H1 (cell line): Measurements from ENCODE around the gene FCRL6. TPM values are rescaled to one million over a fixed set of nuclear protein-coding genes. Genes with fewer than 3 reads are reported as not detected.
A peak's percentile ranks its signal among the peaks of the same experiment; 100 is the strongest.

Experiments
- CTCF ChIA-PET: fragments of 300-600 bp; sonication (Branson Sonifier 250); formaldehyde crosslinking; loops from one replicate; lab custom pipeline; 2021; ENCODE audit not compliant: partially characterized antibody; lab: Charles Lee
- POLR2A ChIA-PET: fragments of 300-600 bp; sonication (Branson Sonifier 250); formaldehyde crosslinking; loops from one replicate; lab custom pipeline; 2021; ENCODE audit warnings: inconsistent platforms; ENCODE audit not compliant: partially characterized antibody; lab: Charles Lee
- DNase-seq, 2 experiments: peaks; one replicate each; pipeline versions ENCODE4 v3.0.0 to v3.0.0-alpha.2; 2010 to 2022; ENCODE audit warnings: low spot score in 2 of 2, low read depth in 1 of 2, mixed read lengths in 1 of 2
- FAIRE-seq: peaks from 2 replicates; lab custom pipeline; 2011; peaks lifted over from hg19 to GRCh38; lab: Jason Lieb, UNC
- H2AFZ ChIP-seq: 2 replicates; pipeline ENCODE4 v1.8.1; 2012; ENCODE audit warnings: low read length, inconsistent platforms
- H2AK5ac ChIP-seq: 2 replicates; pipeline ENCODE4 v1.6.1; 2013; ENCODE audit warnings: low read depth, low read length
- H2BK120ac ChIP-seq: replicated peaks from 2 replicates; pipeline ENCODE3; 2013; ENCODE audit warnings: low read depth, low read length, inconsistent platforms
- H2BK12ac ChIP-seq: 2 replicates; pipeline ENCODE4 v1.6.1; 2013; ENCODE audit warnings: low read depth, low read length
- H2BK15ac ChIP-seq: 2 replicates; pipeline ENCODE4 v1.6.1; 2013; ENCODE audit warnings: low read length
- H2BK20ac ChIP-seq: 2 replicates; pipeline ENCODE4 v1.6.1; 2013; ENCODE audit warnings: low read length
- H2BK5ac ChIP-seq: 2 replicates; pipeline ENCODE4 v1.6.1; 2013; ENCODE audit warnings: low read depth, low read length
- H3K14ac ChIP-seq: 2 replicates; pipeline ENCODE4 v1.6.1; 2013; ENCODE audit warnings: inconsistent platforms; ENCODE audit not compliant: insufficient read length
- H3K18ac ChIP-seq: 2 replicates; pipeline ENCODE4 v1.6.1; 2013; ENCODE audit warnings: low read length; ENCODE audit errors: extremely low read depth
- H3K23ac ChIP-seq: 2 replicates; pipeline ENCODE4 v1.6.1; 2013; ENCODE audit warnings: inconsistent platforms; ENCODE audit not compliant: insufficient read length
- H3K23me2 ChIP-seq: 2 replicates; pipeline ENCODE4 v1.6.1; 2013; ENCODE audit warnings: low read depth, low read length
- H3K27ac ChIP-seq: 2 replicates; pipeline ENCODE4 v1.6.1; 2011; ENCODE audit warnings: low read depth, low read length, inconsistent platforms
- H3K27me3 ChIP-seq, 4 experiments: replicated peaks in 1 of 4; 1 replicate in 1 of 4; 2 replicates in 3 of 4; pipeline versions ENCODE4 v1.6.1 to v1.8.1; 2011 to 2013; ENCODE audit warnings: low read length in 3 of 4, mild to moderate bottlenecking in 3 of 4, inconsistent platforms in 2 of 4, mixed read lengths in 2 of 4, moderate library complexity in 1 of 4; ENCODE audit not compliant: control insufficient read depth in 3 of 4, insufficient read depth in 3 of 4; ENCODE audit errors: extremely low read depth in 1 of 4
- H3K36me3 ChIP-seq, 4 experiments: 2 replicates each; pipeline versions ENCODE4 v1.6.1 to v1.8.1; 2011 to 2013; ENCODE audit warnings: mild to moderate bottlenecking in 4 of 4, low read length in 3 of 4, moderate library complexity in 2 of 4, control low read depth in 1 of 4, inconsistent platforms in 1 of 4; ENCODE audit not compliant: insufficient read depth in 4 of 4, control insufficient read depth in 2 of 4
- H3K4ac ChIP-seq: replicated peaks from 2 replicates; pipeline ENCODE3; 2013; ENCODE audit warnings: low read length, low read depth, mixed read lengths, inconsistent platforms; ENCODE audit not compliant: insufficient read length
- H3K4me1 ChIP-seq, 4 experiments: replicated peaks in 1 of 4; 1 replicate in 1 of 4; 2 replicates in 3 of 4; pipeline versions ENCODE4 v1.6.1 to v1.8.1; 2011 to 2013; ENCODE audit warnings: low read length in 3 of 4, inconsistent platforms in 2 of 4, mixed read lengths in 1 of 4; ENCODE audit not compliant: insufficient read depth in 4 of 4, control insufficient read depth in 3 of 4
- H3K4me2 ChIP-seq, 2 experiments: 2 replicates each; pipeline versions ENCODE4 v1.6.1 to v1.8.1; 2011 to 2013; ENCODE audit warnings: low read depth in 2 of 2, low read length in 2 of 2, control low read depth in 1 of 2, inconsistent platforms in 1 of 2, mild to moderate bottlenecking in 1 of 2; ENCODE audit not compliant: insufficient read depth in 1 of 2
- H3K4me3 ChIP-seq, 4 experiments: fragments of 200-600, 300-600 bp in 1 of 4; sonication (generic), shearing (Covaris generic), sonication (Bioruptor Twin) in 1 of 4; 2 replicates each; pipeline versions ENCODE4 v1.5.1 to v1.8.1; 2011 to 2016; ENCODE audit warnings: low read length in 4 of 4, low read depth in 3 of 4, control low read depth in 2 of 4, inconsistent platforms in 2 of 4, mild to moderate bottlenecking in 2 of 4, mixed read lengths in 1 of 4, moderate library complexity in 1 of 4; ENCODE audit not compliant: insufficient read depth in 2 of 4; ENCODE audit errors: extremely low read depth in 1 of 4
- H3K56ac ChIP-seq: replicated peaks from 2 replicates; pipeline ENCODE3; 2013; ENCODE audit warnings: low read depth, mild to moderate bottlenecking, mixed read lengths, low read length, inconsistent platforms; ENCODE audit not compliant: insufficient read length
- H3K79me1 ChIP-seq: 2 replicates; pipeline ENCODE4 v1.6.1; 2013; ENCODE audit warnings: low read depth, low read length, control low read depth
- H3K79me2 ChIP-seq, 2 experiments: 2 replicates each; pipeline versions ENCODE4 v1.6.1 to v1.8.1; 2012 to 2013; ENCODE audit warnings: low read length in 2 of 2, mild to moderate bottlenecking in 2 of 2, inconsistent platforms in 1 of 2; ENCODE audit not compliant: insufficient read depth in 2 of 2, control insufficient read depth in 1 of 2
- H3K9ac ChIP-seq, 4 experiments: replicated peaks in 1 of 4; 1 replicate in 1 of 4; 2 replicates in 3 of 4; pipeline versions ENCODE4 v1.6.1 to v1.8.1; 2011 to 2013; ENCODE audit warnings: low read depth in 3 of 4, low read length in 3 of 4, control low read depth in 2 of 4, mild to moderate bottlenecking in 2 of 4, moderate library complexity in 2 of 4, inconsistent platforms in 1 of 4; ENCODE audit errors: extremely low read depth in 1 of 4
- H3K9me3 ChIP-seq, 2 experiments: 2 replicates each; pipeline versions ENCODE4 v1.6.1 to v1.8.1; 2012 to 2013; ENCODE audit warnings: mild to moderate bottlenecking in 2 of 2, moderate library complexity in 2 of 2, control low read depth in 1 of 2, inconsistent platforms in 1 of 2, low read depth in 1 of 2, low read length in 1 of 2, mixed read lengths in 1 of 2; ENCODE audit not compliant: insufficient read depth in 2 of 2
- H4K20me1 ChIP-seq, 2 experiments: replicated peaks in 1 of 2; 2 replicates each; pipeline versions ENCODE3 to v1.8.1; 2011 to 2013; ENCODE audit warnings: inconsistent platforms in 2 of 2, low read length in 2 of 2, mild to moderate bottlenecking in 1 of 2; ENCODE audit not compliant: insufficient read depth in 2 of 2, control insufficient read depth in 1 of 2
- H4K5ac ChIP-seq: 2 replicates; pipeline ENCODE4 v1.6.1; 2013; ENCODE audit warnings: low read length, low read depth, mixed read lengths, inconsistent platforms; ENCODE audit not compliant: insufficient read length
- H4K8ac ChIP-seq: 2 replicates; pipeline ENCODE4 v1.8.0; 2013; ENCODE audit warnings: mild to moderate bottlenecking, moderate library complexity, low read length, inconsistent platforms; ENCODE audit not compliant: insufficient read depth; ENCODE audit errors: extremely low read depth
- H4K91ac ChIP-seq: replicated peaks from 2 replicates; pipeline ENCODE3; 2013; ENCODE audit warnings: low read length, mixed read lengths, inconsistent platforms; ENCODE audit not compliant: insufficient read length
- CTCF ChIP-seq, 3 experiments: IDR thresholded peaks; 1 replicate in 2 of 3; 2 replicates in 1 of 3; pipeline versions ENCODE4 v1.5.1 to v1.6.1; 2011; ENCODE audit warnings: low read length in 3 of 3, mild to moderate bottlenecking in 3 of 3, inconsistent platforms in 2 of 3, low read depth in 1 of 3, moderate library complexity in 1 of 3; ENCODE audit not compliant: insufficient read depth in 1 of 3; ENCODE audit errors: control extremely low read depth in 1 of 3
- KDM4A ChIP-seq: IDR thresholded peaks from one replicate; pipeline ENCODE4 v1.7.1; 2012; ENCODE audit warnings: low read depth, mild to moderate bottlenecking, moderate library complexity, low read length, inconsistent platforms; ENCODE audit not compliant: severe bottlenecking
- RAD21 ChIP-seq, 2 experiments: IDR thresholded peaks in 1 of 2; conservative IDR thresholded peaks in 1 of 2; 2 replicates each; pipeline ENCODE4 v1.6.1; 2011; ENCODE audit warnings: low read depth in 2 of 2, low read length in 2 of 2, improper control_type of control experiment in 1 of 2, inconsistent platforms in 1 of 2, mild to moderate bottlenecking in 1 of 2, moderate library complexity in 1 of 2
- SAP30 ChIP-seq: fragments of 300-600 bp; sonication (generic); IDR thresholded peaks from 2 replicates; pipeline ENCODE4 v1.7.1; 2012; ENCODE audit warnings: low read length, moderate library complexity, mild to moderate bottlenecking, inconsistent platforms; ENCODE audit not compliant: insufficient read depth, insufficient replicate concordance
- WGBS, 2 experiments: shearing (Covaris generic) in 1 of 2; methylation state at CpG; one replicate each; pipeline versions ENCODE4 v1.1.6 to v1.1.7; 2013 to 2015; ENCODE audit warnings: low lambda C conversion rate in 2 of 2, mixed read lengths in 2 of 2, inconsistent platforms in 1 of 2, low coverage in 1 of 2, missing lambda C conversion rate in 1 of 2; ENCODE audit not compliant: insufficient replicate concordance in 2 of 2, insufficient coverage in 1 of 2, insufficient read length in 1 of 2; ENCODE audit errors: extremely low coverage in 1 of 2, missing lambda C conversion rate in 1 of 2; 5-methylcytosine and 5-hydroxymethylcytosine counted together
- polyA plus RNA-seq, 7 experiments: library from polyadenylated mRNA; depleted of rRNA in 3 of 7; stranded (reverse) in 5 of 7; unstranded in 2 of 7; fragments of >200 nt in 5 of 7; fragments of 200-250 nt in 2 of 7; gene quantifications; 1 replicate in 5 of 7; 2 replicates in 1 of 7; 4 replicates in 1 of 7; pipeline versions ENCODE4 v1.2.1 to v1.2.3, GENCODE V29; 2011 to 2013; ENCODE audit warnings: missing spikeins in 2 of 7, mixed read lengths in 2 of 7
- total RNA-seq: library from RNA; stranded (reverse); fragmentation: NEBNext Ultra II Directional; extraction: Animal tissue kit (Norgen Biotek cat#: 25700); gene quantifications from 2 replicates; pipeline ENCODE4 v1.2.1, GENCODE V29; 2021

Gene FCRL6
- total and polyA plus RNA-seq, 2 of the 8 experiments (the other 6 are each of a cell fraction or from before 2014, with no cell fraction given), result not detected

- no peak overlapping the region for H2AFZ ChIP-seq
- no peak overlapping the region for H2BK15ac ChIP-seq
- ChIA-PET POLR2A (interaction anchor here (1.4 to 1.8 kb wide), 3 partner anchors 19 to 87 kb away, joined by 4 to 6 read pairs (median 5); no protein-coding TSS in a partner anchor), CTCF (interaction anchor here (0.7 to 26.0 kb wide), 21 partner anchors 10 to 270 kb away, joined by 3 to 645 read pairs (median 4); partner anchors contain the start of gene SLAMF8)
- H4K20me1 ChIP-seq, result no peaks in the 10 kb centered on the region
- no peak overlapping the region for H3K9ac ChIP-seq
- no peaks in the 10 kb centered on the region for H3K9me3 ChIP-seq
- no peak overlapping the region for H4K5ac ChIP-seq
- FAIRE-seq, result no peak
- H3K14ac ChIP-seq, result no peak overlapping the region
- H3K4me3 ChIP-seq, result no peak overlapping the region
- no peak overlapping the region for H2AK5ac ChIP-seq
- no peaks in the 10 kb centered on the region for H3K79me2 ChIP-seq
- H2BK5ac ChIP-seq, result no peak overlapping the region
- no peak overlapping the region for H3K27ac ChIP-seq
- no peak overlapping the region for H4K91ac ChIP-seq
- no peak overlapping the region for H2BK20ac ChIP-seq
- no peak for DNase-seq
- H3K4ac ChIP-seq, result no peak overlapping the region
- H3K23ac ChIP-seq, result no peak overlapping the region
- no peak overlapping the region for H3K56ac ChIP-seq
- H2BK12ac ChIP-seq, result no peak overlapping the region
- WGBS, 2 experiments, result 78% methylated on average over 7 of the region's 7 CpGs; no CpG with 5 or more reads in 1 of the 2 experiments
- H3K27me3 ChIP-seq, result no peaks in the 10 kb centered on the region
- no peak overlapping the region for H4K8ac ChIP-seq
- no peaks in the 10 kb centered on the region for H3K36me3 ChIP-seq
- H3K4me2 ChIP-seq, result no peak overlapping the region
- no peak overlapping the region for H3K18ac ChIP-seq
- H3K23me2 ChIP-seq, result peaks cover 3% of the 10 kb centered on the region; the same call in 1 of the 2 replicates
- H3K79me1 ChIP-seq, result no peaks in the 10 kb centered on the region
- H2BK120ac ChIP-seq, result no peak overlapping the region
- TF ChIP-seq SAP30, result no peak
- peak; percentile 15 to 55 (median 51) for TF ChIP-seq CTCF (IDR thresholded peaks at IDR 0.05; ENCODE audit: control extremely low read depth in 1 of 3, insufficient read depth in 1 of 3, low read depth in 1 of 3, low read length in 3 of 3)
- TF ChIP-seq RAD21 (IDR thresholded peaks at IDR 0.05 in 1 of 2, conservative IDR thresholded peaks at IDR 0.05 in 1 of 2; ENCODE audit: low read depth in 2 of 2, low read length in 2 of 2), result peak; percentile 35 to 40; a peak in 3 of 4 replicates
- TF ChIP-seq KDM4A, result no peak
- no peaks in the 10 kb centered on the region for H3K4me1 ChIP-seq
Measured at GRCh38 chr1:159803956-159804689, 2.0 kb downstream of the FCRL6 start.
